ACHN (cell line): Measurements from ENCODE around the gene BEGAIN.

Experiments used
- DNase-seq: peaks from one replicate; pipeline ENCODE4 v3.0.0-alpha.2; 2015
- in situ Hi-C: cut with HindIII; loops from 2 replicates; pipeline ENCODE4 v1.10.0; 2017; ENCODE audit warnings: low sequenced_read_pairs, low pct_ligation_motif_present, low pct_unique_long_range_greater_than_20kb

Gene BEGAIN

GRCh38 chr14:100560471-100560870 is 26.7 kb downstream of the BEGAIN start:
- in situ Hi-C loops: no loop called here

GRCh38 chr14:100559455-100559854 is 27.8 kb downstream of the BEGAIN start:
- no peak for DNase-seq
- in situ Hi-C loops: no loop called here

More at GRCh38 chr14:100560471-100560870, 26.7 kb downstream of the BEGAIN start:
- no peak for DNase-seq

- no peak for DNase-seq
- in situ Hi-C loops: no loop called here
Measured at GRCh38 chr14:100558966-100559365, 28.3 kb downstream of the BEGAIN start.

- in situ Hi-C loops: no loop called here
Measured at GRCh38 chr14:100558226-100558625, 29.0 kb downstream of the BEGAIN start.

GRCh38 chr14:100557658-100558057 is 29.6 kb downstream of the BEGAIN start:
- in situ Hi-C loops: no loop called here
- no peak for DNase-seq

More at GRCh38 chr14:100558226-100558625, 29.0 kb downstream of the BEGAIN start:
- no peak for DNase-seq

- DNase-seq: no peak
- in situ Hi-C loops: no loop called here
Measured at GRCh38 chr14:100556936-100557505, 30.2 kb downstream of the BEGAIN start.

GRCh38 chr14:100556140-100556475 is 31.1 kb downstream of the BEGAIN start:
- no peak for DNase-seq
- in situ Hi-C loops: no loop called here

- DNase-seq: no peak
- in situ Hi-C loops: no loop called here
Measured at GRCh38 chr14:100555436-100556139, 31.6 kb downstream of the BEGAIN start.

- in situ Hi-C loops: no loop called here
- no peak for DNase-seq
Measured at GRCh38 chr14:100554696-100555320, 32.4 kb downstream of the BEGAIN start.

GRCh38 chr14:100554082-100554677 is 33.0 kb downstream of the BEGAIN start:
- in situ Hi-C loops: no loop called here
- no peak for DNase-seq

- no peak for DNase-seq
Measured at GRCh38 chr14:100553471-100553870, 33.7 kb downstream of the BEGAIN start.

GRCh38 chr14:100552524-100553125 is 34.6 kb downstream of the BEGAIN start:
- DNase-seq: no peak
- in situ Hi-C loops: no loop called here

More at GRCh38 chr14:100553471-100553870, 33.7 kb downstream of the BEGAIN start:
- in situ Hi-C loops: no loop called here

- no peak for DNase-seq
- in situ Hi-C loops: no loop called here
Measured at GRCh38 chr14:100551056-100551455, 36.2 kb downstream of the BEGAIN start.

GRCh38 chr14:100549834-100550625 is 37.2 kb downstream of the BEGAIN start:
- DNase-seq: no peak
- in situ Hi-C loops: no loop called here

- in situ Hi-C loops: no loop called here
- no peak for DNase-seq
Measured at GRCh38 chr14:100548939-100549338, 38.3 kb downstream of the BEGAIN start.

GRCh38 chr14:100548295-100548655 is 38.9 kb downstream of the BEGAIN start:
- in situ Hi-C loops: no loop called here
- DNase-seq: no peak

GRCh38 chr14:100547633-100548294 is 39.5 kb downstream of the BEGAIN start:
- in situ Hi-C loops: no loop called here
- DNase-seq: no peak

- in situ Hi-C loops: no loop called here
- DNase-seq: no peak
Measured at GRCh38 chr14:100546051-100546443, 41.2 kb downstream of the BEGAIN start.
